HG03045 (cell line): ENCODE results near the gene FTO.
"Not testable (repeated sequence)": the region's sequence is repeated elsewhere in the genome, so short reads cannot be mapped to it uniquely, and the experiment has no call there.

Experiments
- ATAC-seq: cut with Tn5 transposase; IDR thresholded peaks from one replicate; pipeline ENCODE4 v1.9.1; 2021; ENCODE audit warnings: mild to moderate bottlenecking, moderate library complexity; ENCODE audit not compliant: unreplicated experiment

FTO gene

DNA sequence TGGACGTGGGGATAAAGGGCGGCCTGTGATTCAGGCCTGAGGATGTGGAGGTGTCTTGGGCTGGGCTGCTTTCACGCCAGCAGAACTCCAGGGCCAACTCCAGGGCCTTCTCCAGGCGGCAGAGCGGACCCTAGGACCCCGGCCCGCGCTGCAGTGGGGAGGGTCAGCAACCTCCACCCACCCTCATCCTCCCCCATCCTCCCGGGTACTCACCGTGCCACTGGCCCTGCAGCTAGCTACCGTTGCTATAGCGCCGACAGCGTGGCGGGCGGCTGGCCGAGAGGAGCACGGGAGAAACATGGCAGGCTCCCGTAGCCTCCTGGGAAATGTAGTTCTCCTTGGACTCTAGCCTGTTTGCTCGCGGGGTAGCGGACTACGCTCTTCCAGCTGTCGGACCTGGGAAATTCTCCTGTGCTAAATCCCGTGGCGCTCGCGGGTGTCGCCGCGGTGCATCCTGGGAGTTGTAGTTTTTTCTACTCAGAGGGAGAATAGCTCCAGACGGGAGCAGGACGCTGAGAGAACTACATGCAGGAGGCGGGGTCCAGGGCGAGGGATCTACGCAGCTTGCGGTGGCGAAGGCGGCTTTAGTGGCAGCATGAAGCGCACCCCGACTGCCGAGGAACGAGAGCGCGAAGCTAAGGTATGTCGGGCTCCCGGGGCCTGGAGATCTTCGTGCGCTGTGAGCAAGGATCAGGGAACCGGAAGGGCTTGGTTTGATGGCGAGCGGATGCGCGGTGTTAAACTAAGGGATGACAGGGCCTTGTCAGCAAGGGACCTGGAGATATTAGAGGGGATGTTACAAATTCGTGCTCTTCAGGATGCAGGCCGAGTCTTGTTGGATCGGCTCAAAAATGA lies at the start of gene FTO, which contains the start of gene RPGRIP1L:
FTO (plus strand) TSS at position 567 of the 855 bp plus-strand sequence.
RPGRIP1L (minus strand) TSS at position 270 of the 855 bp plus-strand sequence. CDS start 3,136 bp downstream, outside the sequence.
- ATAC-seq = peak; percentile 99

DNA sequence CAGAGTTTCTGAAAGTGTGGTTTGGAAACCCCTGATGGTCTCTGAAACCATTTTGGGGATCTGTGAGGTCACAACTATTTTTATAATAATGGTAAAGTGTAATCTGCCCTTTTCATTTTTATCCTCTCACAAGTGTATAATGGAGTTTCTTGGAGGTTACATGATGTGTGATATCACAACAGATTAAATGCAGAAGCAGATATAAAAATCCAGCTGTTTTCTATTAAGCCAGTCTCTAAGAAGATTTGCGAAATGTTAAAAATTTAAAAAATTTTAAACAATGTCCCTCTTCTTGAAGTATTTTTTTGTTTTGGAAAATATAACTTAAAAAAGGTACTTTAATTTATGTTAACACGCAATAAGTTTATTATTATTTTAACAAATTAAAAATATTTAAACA lies 49.0 kb upstream of the FTO start:
- no peak for ATAC-seq

DNA sequence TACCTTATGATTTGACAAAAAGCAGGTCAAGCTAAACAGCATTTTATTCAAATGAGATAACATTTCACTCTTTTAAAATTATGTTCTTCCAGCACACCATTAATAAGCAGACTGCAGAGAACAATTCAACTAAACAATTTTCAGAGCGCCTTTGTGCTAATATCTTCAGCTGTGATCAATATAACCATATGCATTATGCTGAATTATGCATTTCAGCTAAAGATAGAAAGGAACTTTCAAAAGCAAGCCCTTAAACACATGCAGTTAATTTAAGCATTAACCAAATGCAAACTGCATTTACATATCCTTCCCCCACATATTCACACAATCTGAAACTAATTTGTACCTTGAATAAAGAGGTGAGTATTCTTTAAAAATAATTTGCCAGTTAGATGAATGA lies 41.9 kb upstream of the FTO start:
- ATAC-seq = no peak

DNA sequence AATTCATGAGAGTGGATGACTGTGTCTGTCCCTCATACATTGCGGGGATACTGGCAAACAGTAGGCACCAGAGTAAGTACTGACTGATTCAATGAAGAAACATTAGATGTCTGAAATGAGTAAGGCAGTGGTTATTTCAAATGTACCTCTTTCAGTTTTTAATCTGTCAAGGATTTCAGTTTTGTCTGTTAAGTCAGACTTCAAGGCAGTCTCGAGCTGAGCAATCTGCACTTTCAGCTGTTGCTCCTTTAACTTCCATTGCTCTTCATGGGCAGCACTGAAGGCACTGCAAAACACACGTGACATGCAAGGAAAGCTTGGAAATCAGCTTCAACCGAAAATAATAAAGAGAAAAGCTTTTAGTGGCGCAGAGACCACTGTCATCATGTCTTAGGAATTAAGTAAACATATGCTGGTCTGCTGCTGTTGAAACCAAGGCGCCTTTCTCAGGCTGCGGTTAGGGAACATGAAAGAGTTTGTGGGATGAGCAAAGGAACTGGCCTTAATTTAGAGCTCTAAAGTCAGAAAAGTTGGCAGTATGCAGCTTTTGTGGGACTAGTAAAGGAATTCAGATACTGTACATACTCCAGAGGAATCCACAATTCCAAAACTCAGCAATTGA lies 39.1 kb upstream of the FTO start:
- no peak for ATAC-seq

DNA sequence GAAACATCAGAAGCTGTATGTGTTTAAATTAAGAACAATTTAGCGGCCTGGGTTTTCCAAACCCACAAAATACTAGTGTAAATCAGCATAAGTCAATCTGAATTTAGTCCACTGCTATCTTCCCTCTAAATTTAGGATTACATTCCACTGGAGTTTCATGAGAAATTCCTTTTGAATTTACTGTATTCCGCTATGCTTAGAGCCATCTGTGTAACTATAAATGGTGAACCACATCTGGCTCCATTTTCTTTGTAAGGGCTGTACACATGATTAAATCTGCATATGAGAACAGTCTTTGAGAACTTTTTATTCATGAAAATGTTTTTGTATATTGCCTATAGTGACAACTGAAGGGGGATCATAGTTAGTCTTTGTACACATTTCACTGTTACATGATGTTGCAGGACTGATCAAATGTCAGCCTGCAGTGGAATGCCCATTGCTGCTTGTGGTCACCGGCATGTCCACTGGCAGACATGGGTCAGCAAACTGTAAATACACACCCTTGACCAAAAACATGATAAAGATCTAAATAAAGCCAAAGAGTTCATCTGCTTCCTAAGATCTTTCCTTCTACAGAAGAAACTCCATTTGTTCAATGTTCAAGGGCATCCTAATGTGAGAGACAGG lies 37.1 kb upstream of the FTO start:
- no peak for ATAC-seq

DNA sequence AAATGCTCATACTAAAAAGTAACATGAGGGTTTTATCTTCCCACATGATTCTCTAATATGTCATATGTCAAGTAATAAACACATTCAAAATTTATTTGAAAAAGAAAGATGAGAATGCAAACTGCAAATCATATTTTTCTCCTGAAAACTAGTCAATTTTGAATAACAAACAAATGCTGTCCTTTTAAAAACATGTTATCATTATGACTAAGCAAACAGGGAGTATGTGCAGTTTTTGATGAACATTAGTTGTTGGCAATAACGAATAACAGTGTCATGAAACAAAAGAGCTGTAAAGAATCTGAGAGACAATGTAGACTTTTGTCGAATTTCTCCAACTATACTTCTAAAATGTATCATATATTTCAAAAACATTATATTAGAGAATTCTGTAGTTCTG lies 35.1 kb upstream of the FTO start:
- ATAC-seq = no peak

DNA sequence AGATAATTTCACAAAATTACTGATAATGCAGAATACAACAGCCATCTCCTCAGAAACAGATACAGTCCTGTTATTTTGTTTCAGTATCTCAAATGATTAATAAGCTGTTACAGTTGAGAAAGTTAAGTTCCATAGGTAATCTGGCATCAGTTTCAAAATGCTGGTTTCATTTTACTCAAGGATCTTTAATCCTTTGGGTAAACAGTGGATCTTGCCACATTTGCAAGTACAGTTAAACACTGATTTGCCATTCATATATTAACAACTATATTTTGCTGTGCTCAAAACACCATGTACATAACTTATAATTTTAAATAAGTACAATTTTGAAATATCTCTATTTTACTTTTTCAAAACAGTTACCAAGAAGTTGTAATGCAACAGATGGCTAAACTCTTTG lies 31.5 kb upstream of the FTO start:
- no peak for ATAC-seq

DNA sequence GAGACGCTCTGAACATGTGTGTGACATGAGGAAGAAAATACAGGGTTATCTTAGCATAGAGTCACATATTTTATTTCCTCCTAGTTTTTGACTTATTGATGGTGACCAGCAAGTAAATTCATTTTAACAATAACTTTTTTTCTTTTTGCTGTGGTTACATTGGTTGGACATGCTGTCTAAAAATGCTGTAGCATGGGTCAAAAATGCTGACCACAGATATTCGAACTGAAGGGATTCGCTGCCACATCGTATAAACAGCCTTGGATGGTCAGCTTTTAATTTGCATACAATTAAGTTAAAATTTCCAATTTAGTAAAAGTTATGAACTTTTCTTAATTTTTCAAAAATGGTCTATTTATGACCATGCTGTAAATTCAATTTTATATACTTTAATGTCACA lies 30.8 kb upstream of the FTO start:
- no peak for ATAC-seq

DNA sequence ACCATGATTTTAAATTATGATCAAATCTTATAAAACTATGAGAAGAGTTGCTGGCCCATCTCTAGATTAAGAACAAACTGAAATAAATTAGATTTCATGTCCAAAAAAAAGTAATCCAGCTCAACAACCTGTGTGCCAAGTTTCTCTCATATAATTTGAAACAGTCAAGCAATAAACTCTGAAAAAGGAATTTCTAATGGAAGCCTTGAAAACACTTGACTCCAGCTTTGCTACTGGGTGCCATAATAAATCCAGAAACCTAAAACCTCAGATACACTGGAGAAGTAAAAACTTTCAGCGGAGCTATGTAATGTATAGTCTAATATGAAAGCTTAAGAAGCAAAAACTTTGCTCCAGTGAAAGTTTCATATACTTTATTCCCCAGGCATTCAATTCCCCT lies 25.8 kb upstream of the FTO start:
- no peak for ATAC-seq

DNA sequence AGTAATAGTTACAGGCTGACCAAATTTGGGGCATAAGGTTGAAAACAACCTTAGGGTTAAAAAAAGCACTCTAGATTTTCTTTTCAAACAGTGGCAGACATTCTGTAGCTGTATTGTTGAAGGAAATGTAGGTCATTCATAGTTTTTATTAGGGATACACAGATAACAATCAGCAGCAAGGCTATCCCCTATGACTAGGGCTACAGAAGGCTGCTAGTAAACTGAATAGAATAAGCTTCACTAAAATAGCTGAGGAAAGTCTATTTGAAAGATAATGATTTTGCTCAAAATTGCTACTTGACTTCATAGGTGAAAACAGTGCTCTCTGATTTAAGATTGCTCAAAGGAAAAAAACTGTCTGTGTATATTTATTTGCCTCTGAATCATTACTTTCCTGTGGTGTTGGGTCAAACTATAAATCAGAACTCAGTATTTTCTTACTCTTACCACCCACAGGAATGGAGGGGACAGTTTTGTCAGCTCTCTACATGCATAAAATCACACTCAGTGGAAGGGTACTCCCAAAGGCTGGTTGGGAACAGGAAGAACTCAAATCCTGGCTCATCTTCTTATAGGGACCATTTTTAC lies 25.1 kb upstream of the FTO start:
- ATAC-seq = no peak

DNA sequence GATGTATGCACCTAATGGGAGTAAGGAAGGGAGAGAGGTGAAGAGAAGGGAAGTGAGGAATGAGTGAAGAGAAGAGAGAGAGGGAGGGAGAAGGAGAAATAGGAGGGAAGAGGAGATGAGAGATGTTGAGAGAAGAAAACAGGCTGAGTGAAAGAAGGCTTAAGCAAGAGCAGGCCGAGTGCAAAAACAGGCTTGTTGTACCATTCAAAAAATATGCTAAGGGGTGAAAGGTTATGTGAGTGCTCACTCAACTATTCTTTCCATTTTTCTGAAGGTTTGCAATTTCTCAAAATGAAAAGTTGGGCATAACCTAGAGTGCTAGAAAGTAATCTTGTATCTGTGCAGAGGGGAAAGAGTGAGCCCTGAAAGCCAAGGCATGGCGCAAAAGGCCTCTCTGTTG lies 23.2 kb upstream of the FTO start:
- no peak for ATAC-seq

DNA sequence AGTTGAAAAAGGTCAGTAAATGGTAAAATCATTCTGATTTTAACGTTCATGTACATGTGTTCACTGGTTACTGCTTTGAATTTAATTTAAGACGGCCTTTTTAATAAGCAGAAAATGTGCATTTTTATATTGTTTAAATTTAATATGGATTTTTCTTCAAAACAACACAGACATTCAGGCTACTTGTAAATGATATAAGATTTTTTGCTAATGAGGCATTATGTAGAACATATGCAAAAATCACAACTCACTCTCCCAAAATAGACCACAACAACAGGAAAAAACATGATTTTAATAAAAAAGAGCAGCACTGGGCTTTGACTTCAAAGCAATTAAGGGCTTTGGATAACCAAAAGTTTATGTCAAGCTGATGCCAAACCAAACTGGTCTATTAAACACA lies 22.6 kb upstream of the FTO start:
- no peak for ATAC-seq

DNA sequence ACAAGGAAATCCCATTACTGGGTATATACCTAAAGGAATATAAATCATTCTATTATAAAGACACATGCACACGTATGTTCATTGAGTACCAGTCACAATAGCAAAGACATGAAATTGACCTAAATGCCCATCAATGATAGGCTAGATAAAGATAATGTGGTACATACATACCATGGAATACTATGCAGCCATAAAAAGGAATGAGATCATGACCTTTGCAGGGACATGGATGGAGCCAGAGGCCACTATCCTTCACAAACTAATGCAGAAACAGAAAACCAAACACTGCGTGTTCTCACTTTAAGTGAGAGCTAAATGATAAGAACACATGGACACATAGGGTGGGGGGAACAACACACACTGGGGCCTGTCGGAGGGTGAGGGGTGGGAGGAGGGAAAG lies 18.6 kb upstream of the FTO start:
- not testable (repeated sequence) for ATAC-seq

DNA sequence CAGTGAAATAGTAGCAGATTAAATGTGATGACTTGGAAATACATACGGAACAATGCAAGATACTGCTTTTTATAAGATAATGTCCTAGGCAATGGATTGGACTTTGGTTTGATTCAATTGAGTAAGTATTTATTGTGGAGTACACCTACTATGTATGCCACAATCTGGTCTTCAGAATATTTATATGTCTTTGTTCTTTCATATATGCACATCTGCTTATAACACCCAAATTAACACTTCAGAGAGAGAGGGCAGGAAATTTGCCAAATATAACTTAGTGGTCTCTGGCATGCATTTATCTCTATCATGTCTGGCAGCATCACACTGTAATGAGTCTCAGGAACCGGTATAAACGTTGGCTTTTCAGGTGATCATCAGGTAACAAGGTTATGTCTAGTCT lies 17.2 kb upstream of the FTO start:
- ATAC-seq = no peak

DNA sequence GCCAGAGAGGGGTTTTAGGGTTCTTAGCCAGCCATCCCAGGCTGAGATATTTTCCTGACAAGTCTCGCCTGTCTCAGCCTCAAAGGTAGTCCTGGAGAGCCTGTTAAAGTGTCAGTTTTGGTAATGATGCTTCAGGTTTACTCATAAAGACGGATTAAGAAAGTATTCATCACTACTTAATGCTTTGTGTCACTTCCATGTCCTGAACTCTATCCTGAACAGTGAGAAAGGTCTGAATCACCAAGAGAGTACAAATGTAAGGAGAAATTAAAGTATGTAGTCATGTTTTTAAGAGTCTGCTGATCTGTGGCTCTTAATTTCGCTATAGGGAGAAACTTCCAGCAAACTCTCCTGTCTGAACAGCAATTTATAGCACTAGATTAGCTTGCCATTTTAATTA lies 14.3 kb upstream of the FTO start:
- no peak for ATAC-seq

DNA sequence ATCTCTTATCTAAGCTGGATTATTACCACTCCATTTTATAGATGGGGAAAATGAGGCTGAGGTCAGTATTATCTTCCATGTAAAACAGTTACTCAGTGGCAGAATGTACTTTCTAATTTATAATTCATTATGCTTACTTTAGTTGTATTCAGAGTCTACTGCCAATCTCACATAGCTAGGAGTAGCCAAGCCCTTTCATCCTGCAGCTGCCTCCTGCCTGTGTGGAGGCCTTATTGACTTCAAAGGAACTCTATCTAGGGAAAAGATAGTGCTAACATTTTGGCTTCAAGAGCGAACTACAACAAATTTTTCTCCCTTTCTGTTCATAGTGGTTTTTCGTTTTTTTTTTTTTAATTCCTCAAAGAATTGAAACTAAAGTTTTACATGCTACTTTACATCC lies 13.2 kb upstream of the FTO start:
- no peak for ATAC-seq

DNA sequence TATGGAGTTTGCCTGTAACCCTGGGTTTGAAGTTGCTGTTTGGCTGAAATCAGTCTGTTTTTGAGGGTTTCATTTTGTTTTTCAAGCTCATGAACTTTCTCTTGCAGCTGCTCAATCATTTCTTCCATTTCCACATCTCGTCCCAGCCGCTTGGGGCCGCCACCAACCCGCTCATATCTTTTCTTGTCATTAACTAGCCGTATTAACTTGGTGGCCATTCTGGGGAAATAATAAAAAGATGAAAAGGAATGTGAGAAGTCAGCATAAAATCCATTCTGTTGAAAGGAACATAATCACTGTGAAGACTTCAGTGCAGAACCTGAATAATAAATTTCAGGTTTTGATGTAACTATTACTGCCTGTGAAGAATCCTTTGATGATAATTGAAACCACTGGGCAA lies 11.8 kb upstream of the FTO start:
- ATAC-seq = no peak

DNA sequence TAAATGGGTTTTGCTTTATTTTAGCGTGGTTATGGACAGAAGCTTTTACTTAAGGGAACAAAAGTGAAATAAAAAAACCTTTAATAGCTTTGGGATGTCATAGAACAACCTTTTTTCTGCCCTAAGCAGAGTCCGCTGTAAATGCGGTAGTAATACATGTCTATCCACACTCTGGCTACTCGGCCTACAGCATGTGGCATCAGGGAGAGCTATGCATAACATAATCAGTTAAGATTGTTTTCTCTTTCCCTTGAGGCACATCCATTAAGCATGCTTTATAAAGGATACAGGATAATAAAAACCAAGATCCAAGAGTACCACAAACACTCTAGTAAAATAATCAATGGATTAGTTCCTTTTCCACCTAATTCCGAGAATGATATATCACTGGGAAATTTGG lies 10.6 kb upstream of the FTO start:
- ATAC-seq = no peak

DNA sequence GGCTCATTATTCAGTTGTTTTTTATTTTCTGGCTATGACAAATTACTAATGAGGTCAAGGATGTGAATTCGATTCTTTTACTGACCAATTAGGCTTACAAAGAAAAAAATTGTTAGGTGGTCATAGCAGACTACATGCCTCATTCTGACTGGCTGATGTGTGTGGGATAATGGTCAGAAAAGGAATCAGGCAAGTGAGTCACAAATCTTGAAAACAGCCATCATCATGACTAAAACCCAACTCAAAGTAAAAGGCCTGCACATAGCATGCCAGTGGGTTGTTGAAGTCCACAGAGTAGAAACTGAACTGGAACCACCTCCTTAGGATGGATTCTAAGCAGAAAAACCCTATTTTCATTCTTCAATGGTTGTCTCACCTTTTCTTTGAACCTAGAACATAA lies 8.9 kb upstream of the FTO start:
- no peak for ATAC-seq

DNA sequence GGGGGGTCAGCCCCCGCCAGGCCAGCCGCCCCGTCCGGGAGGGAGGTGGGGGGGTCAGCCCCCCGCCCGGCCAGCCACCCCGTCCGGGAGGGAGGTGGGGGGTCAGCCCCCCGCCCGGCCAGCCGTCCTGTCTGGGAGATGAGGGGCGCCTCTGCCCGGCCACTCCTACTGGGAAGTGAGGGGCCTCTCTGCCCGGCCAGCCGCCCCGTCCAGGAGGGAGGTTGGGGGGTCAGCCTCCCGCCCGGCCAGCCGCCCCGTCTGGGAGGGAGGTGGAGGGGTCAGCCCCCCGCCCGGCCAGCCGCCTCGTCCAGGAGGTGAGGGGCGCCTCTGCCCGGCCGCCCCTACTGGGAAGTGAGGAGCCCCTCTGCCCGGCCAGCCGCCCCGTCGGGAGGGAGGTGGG lies 5.7 kb upstream of the FTO start:
- ATAC-seq = not testable (repeated sequence)

DNA sequence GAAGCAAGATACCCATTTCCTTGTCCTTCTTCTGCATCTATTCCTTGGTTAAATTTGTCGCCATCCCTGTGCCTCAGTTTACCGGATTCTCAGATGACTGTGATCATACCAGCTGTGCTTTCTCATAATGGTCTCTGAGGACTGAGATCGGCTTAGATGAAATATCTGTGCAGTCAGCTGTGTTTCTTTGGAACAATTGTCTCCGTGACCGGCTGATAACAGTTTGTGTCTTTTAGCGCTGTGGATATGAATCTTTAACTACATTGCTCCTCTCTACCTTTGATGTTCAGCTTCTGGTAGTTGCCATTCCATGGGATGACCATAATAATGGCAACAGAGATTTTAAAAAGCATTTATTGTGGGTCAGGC lies 473 bp downstream of the FTO start:
- no peak for ATAC-seq

DNA sequence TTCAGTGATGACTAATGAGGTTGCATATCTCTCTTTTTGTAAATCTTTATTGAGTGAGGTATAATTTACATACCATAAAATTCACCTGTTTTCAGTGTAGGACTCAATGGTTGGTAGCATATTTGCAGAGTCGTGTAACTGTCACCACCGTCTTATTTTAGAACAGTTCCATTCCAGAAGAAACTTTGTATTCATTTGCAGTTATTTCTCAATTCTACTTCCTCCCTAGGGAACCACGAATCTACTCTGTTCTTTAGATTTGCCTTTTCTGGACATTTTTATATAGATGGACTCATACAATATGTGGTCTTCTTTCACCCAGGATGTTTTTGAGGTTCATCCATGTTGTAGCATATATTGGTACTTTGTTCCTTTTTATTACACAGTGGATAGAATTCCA lies 3.7 kb downstream of the FTO start:
- ATAC-seq = no peak
